HG03280 (cell line): ENCODE results near the gene RAB44.

Source experiments
- ATAC-seq: cut with Tn5 transposase; IDR thresholded peaks from one replicate; pipeline ENCODE4 v1.9.1; 2021; ENCODE audit warnings: mild to moderate bottlenecking, moderate library complexity; ENCODE audit not compliant: unreplicated experiment

Gene RAB44

GRCh38 chr6:36685926-36686667 is 11.5 kb upstream of the RAB44 start:
- no peak for ATAC-seq

GRCh38 chr6:36686668-36687513 is 10.7 kb upstream of the RAB44 start:
- no peak for ATAC-seq

- ATAC-seq, result no peak
Measured at GRCh38 chr6:36688063-36688738, 9.4 kb upstream of the RAB44 start.

- no peak for ATAC-seq
Measured at GRCh38 chr6:36688739-36689075, 8.9 kb upstream of the RAB44 start.

GRCh38 chr6:36691011-36691410 is 6.6 kb upstream of the RAB44 start:
- ATAC-seq, result no peak

GRCh38 chr6:36691612-36692011 is 6.0 kb upstream of the RAB44 start:
- no peak for ATAC-seq

- ATAC-seq, result no peak
Measured at GRCh38 chr6:36692220-36692619, 5.4 kb upstream of the RAB44 start.

- no peak for ATAC-seq
Measured at GRCh38 chr6:36692861-36693702, 4.5 kb upstream of the RAB44 start.

GRCh38 chr6:36694616-36695015 is 3.0 kb upstream of the RAB44 start:
- no peak for ATAC-seq

GRCh38 chr6:36695414-36695813 is 2.2 kb upstream of the RAB44 start:
- ATAC-seq, result no peak

- ATAC-seq, result no peak
Measured at GRCh38 chr6:36698196-36698595, 570 bp downstream of the RAB44 start.

GRCh38 chr6:36698871-36699271 is 1.2 kb downstream of the RAB44 start:
- no peak for ATAC-seq

- no peak for ATAC-seq
Measured at GRCh38 chr6:36699348-36699747, 1.7 kb downstream of the RAB44 start.

GRCh38 chr6:36700071-36700812 is 2.6 kb downstream of the RAB44 start:
- no peak for ATAC-seq

GRCh38 chr6:36700831-36701230 is 3.2 kb downstream of the RAB44 start:
- ATAC-seq, result no peak

- ATAC-seq, result no peak
Measured at GRCh38 chr6:36701401-36701991, 3.9 kb downstream of the RAB44 start.

- no peak for ATAC-seq
Measured at GRCh38 chr6:36702656-36703055, 5.0 kb downstream of the RAB44 start.

GRCh38 chr6:36703081-36703606 is 5.5 kb downstream of the RAB44 start:
- no peak for ATAC-seq

GRCh38 chr6:36703982-36704381 is 6.4 kb downstream of the RAB44 start:
- ATAC-seq, result no peak
